ENCODE data around the gene PUS1. TPM values are rescaled to one million over a fixed set of nuclear protein-coding genes. Genes with fewer than 3 reads are reported as not detected.

The PUS1 gene
- total RNA-seq, 3 donors from 2014 or later, result 21.0 to 28.3 (median 22.9) TPM

- intact Hi-C loops (cut with DNase I, micrococcal nuclease), result no loop called here
- ATAC-seq (no peak), DNase-seq (no peak)
- Histone ChIP-seq H3K4me3 (no peak overlapping the region), H3K4me1 (ENCODE audit: low read depth) (no peaks in the 10 kb centered on the region), H3K9me3 (no peaks in the 10 kb centered on the region), H3K36me3 (ENCODE audit: low read depth) (peaks cover 6% of the 10 kb centered on the region)
- TF ChIP-seq, protein P1, sequence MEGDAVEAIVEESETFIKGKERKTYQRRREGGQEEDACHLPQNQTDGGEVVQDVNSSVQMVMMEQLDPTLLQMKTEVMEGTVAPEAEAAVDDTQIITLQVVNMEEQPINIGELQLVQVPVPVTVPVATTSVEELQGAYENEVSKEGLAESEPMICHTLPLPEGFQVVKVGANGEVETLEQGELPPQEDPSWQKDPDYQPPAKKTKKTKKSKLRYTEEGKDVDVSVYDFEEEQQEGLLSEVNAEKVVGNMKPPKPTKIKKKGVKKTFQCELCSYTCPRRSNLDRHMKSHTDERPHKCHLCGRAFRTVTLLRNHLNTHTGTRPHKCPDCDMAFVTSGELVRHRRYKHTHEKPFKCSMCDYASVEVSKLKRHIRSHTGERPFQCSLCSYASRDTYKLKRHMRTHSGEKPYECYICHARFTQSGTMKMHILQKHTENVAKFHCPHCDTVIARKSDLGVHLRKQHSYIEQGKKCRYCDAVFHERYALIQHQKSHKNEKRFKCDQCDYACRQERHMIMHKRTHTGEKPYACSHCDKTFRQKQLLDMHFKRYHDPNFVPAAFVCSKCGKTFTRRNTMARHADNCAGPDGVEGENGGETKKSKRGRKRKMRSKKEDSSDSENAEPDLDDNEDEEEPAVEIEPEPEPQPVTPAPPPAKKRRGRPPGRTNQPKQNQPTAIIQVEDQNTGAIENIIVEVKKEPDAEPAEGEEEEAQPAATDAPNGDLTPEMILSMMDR (IDR thresholded peaks at IDR 0.05), result no peak
Measured at GRCh38 chr12:131913666-131914065, 15.4 kb upstream of the PUS1 start.

GRCh38 chr12:131914179-131914702 is 14.8 kb upstream of the PUS1 start:
- H3K36me3 ChIP-seq (ENCODE audit: low read depth), result peaks cover under 1% of the 10 kb centered on the region
- DNase-seq (no peak), ATAC-seq (no peak)
- no peaks in the 10 kb centered on the region for H3K9me3 ChIP-seq
- TF ChIP-seq, protein P1 (IDR thresholded peaks at IDR 0.05), result no peak
- no peak overlapping the region for H3K4me3 ChIP-seq
- no peaks in the 10 kb centered on the region for H3K4me1 ChIP-seq (ENCODE audit: low read depth)
- intact Hi-C loops (cut with DNase I, micrococcal nuclease), result no loop called here

GRCh38 chr12:131915000-131915689 is 13.9 kb upstream of the PUS1 start:
- DNase-seq, result no peak
- Histone ChIP-seq H3K4me1 (ENCODE audit: low read depth) (no peaks in the 10 kb centered on the region), H3K36me3 (ENCODE audit: low read depth) (no peaks in the 10 kb centered on the region), H3K9me3 (no peaks in the 10 kb centered on the region), H3K4me3 (no peak overlapping the region)
- intact Hi-C loops (cut with DNase I, micrococcal nuclease), result no loop called here
- TF ChIP-seq, protein P1 (IDR thresholded peaks at IDR 0.05), result no peak
- no peak for ATAC-seq

GRCh38 chr12:131915823-131916222 is 13.3 kb upstream of the PUS1 start:
- TF ChIP-seq, protein P1 (IDR thresholded peaks at IDR 0.05), result no peak
- ATAC-seq (no peak), DNase-seq (no peak)
- H3K4me1 ChIP-seq (ENCODE audit: low read depth), result no peaks in the 10 kb centered on the region
- intact Hi-C loops (cut with DNase I, micrococcal nuclease), result no loop called here
- no peaks in the 10 kb centered on the region for H3K36me3 ChIP-seq (ENCODE audit: low read depth)
- H3K4me3 ChIP-seq, result no peak overlapping the region
- H3K9me3 ChIP-seq, result no peaks in the 10 kb centered on the region

GRCh38 chr12:131916306-131917138 is 12.6 kb upstream of the PUS1 start:
- no peaks in the 10 kb centered on the region for H3K9me3 ChIP-seq
- no peak for DNase-seq
- H3K36me3 ChIP-seq (ENCODE audit: low read depth), result no peaks in the 10 kb centered on the region
- TF ChIP-seq, protein P1 (IDR thresholded peaks at IDR 0.05), result no peak
- ATAC-seq, result no peak
- no peak overlapping the region for H3K4me3 ChIP-seq
- intact Hi-C loops (cut with DNase I, micrococcal nuclease), result no loop called here
- no peaks in the 10 kb centered on the region for H3K4me1 ChIP-seq (ENCODE audit: low read depth)

All from mucosa of descending colon (tissue), 3 donors.